Panc1 (cell line): ENCODE data around the gene HP.

ENCODE experiments used
- CTCF ChIP-seq: fragments of 450-650 bp; IDR thresholded peaks from 2 replicates; pipeline ENCODE4 v1.5.1; 2017; ENCODE audit warnings: mild to moderate bottlenecking
- POLR2AphosphoS5 ChIP-seq: IDR thresholded peaks from 2 replicates; pipeline ENCODE4 v1.6.1; 2012; ENCODE audit warnings: mild to moderate bottlenecking, low read depth, low read length, moderate library complexity
- TF ChIP-seq, protein P1 (sequence below), 2 experiments: IDR thresholded peaks; 2 replicates each; pipeline ENCODE4 v1.6.1; 2011 to 2012; ENCODE audit warnings: low read depth in 2 of 2, control low read depth in 1 of 2, low read length in 1 of 2, mild to moderate bottlenecking in 1 of 2, moderate library complexity in 1 of 2; ENCODE audit not compliant: insufficient read depth in 1 of 2

- no peak for TF ChIP-seq CTCF
- TF ChIP-seq, protein P1, sequence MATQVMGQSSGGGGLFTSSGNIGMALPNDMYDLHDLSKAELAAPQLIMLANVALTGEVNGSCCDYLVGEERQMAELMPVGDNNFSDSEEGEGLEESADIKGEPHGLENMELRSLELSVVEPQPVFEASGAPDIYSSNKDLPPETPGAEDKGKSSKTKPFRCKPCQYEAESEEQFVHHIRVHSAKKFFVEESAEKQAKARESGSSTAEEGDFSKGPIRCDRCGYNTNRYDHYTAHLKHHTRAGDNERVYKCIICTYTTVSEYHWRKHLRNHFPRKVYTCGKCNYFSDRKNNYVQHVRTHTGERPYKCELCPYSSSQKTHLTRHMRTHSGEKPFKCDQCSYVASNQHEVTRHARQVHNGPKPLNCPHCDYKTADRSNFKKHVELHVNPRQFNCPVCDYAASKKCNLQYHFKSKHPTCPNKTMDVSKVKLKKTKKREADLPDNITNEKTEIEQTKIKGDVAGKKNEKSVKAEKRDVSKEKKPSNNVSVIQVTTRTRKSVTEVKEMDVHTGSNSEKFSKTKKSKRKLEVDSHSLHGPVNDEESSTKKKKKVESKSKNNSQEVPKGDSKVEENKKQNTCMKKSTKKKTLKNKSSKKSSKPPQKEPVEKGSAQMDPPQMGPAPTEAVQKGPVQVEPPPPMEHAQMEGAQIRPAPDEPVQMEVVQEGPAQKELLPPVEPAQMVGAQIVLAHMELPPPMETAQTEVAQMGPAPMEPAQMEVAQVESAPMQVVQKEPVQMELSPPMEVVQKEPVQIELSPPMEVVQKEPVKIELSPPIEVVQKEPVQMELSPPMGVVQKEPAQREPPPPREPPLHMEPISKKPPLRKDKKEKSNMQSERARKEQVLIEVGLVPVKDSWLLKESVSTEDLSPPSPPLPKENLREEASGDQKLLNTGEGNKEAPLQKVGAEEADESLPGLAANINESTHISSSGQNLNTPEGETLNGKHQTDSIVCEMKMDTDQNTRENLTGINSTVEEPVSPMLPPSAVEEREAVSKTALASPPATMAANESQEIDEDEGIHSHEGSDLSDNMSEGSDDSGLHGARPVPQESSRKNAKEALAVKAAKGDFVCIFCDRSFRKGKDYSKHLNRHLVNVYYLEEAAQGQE (IDR thresholded peaks at IDR 0.05; ENCODE audit: insufficient read depth in 1 of 2, low read depth in 2 of 2, low read length in 1 of 2) = no peak
- no peak for TF ChIP-seq POLR2AphosphoS5
Observed at GRCh38 chr16:72021043-72021442, 33.3 kb upstream of the HP start.
